IMR-90 (cell line): ENCODE measurements around the gene SETD2. TPM values are rescaled to one million over a fixed set of nuclear protein-coding genes. Genes with fewer than 3 reads are reported as not detected.
A peak's percentile ranks its signal among the peaks of the same experiment; 100 is the strongest.
"Not testable (repeated sequence)": the region's sequence is repeated elsewhere in the genome, so short reads cannot be mapped to it uniquely, and the experiment has no call there.

Experiments used
- ATAC-seq: fragments of 200-7000 bp; cut with Tn5 transposase; 2 replicates; pipeline ENCODE4 v1.9.1; 2020; ENCODE audit warnings: low read depth, mild to moderate bottlenecking, moderate library complexity
- BruUV-seq: library from RNA; stranded (reverse); fragments of 400-500 nt; replicated peaks from 2 replicates; lab custom pipeline; 2021; lab: Mats Ljungman, UMichigan
- CTCF ChIA-PET: fragments of 300-600 bp; formaldehyde crosslinking; extraction: SDS; loops from one replicate; lab custom pipeline; 2021; ENCODE audit warnings: antibody characterized with exemption; lab: Yijun Ruan, JAX
- POLR2A ChIA-PET: fragments of 300-600 bp; sonication (Branson Sonifier 250); formaldehyde crosslinking; loops from one replicate; lab custom pipeline; 2022; ENCODE audit warnings: antibody characterized with exemption; ENCODE audit not compliant: unreplicated experiment; lab: Charles Lee
- DNase-seq: peaks from one replicate; pipeline ENCODE4 v3.0.0; 2013
- H2AFZ ChIP-seq: replicated peaks from 2 replicates; pipeline ENCODE3; 2013; ENCODE audit warnings: low read length, mild to moderate bottlenecking; ENCODE audit not compliant: poor library complexity
- H2AK5ac ChIP-seq: 2 replicates; pipeline ENCODE4 v1.6.1; 2013; ENCODE audit warnings: low read depth, low read length, inconsistent platforms
- H2AK9ac ChIP-seq: replicated peaks from 2 replicates; pipeline ENCODE3; 2013; ENCODE audit warnings: mild to moderate bottlenecking, low read depth, low read length, moderate library complexity; ENCODE audit not compliant: poor library complexity
- H2BK120ac ChIP-seq: 2 replicates; pipeline ENCODE4 v1.6.1; 2013; ENCODE audit warnings: low read depth, low read length, inconsistent platforms
- H2BK15ac ChIP-seq: 3 replicates; pipeline ENCODE4 v1.6.1; 2013; ENCODE audit warnings: low read depth, low read length, inconsistent platforms
- H2BK20ac ChIP-seq: 2 replicates; pipeline ENCODE4 v1.6.1; 2013; ENCODE audit warnings: low read depth, mild to moderate bottlenecking, inconsistent platforms, low read length, moderate library complexity
- H2BK5ac ChIP-seq: 2 replicates; pipeline ENCODE4 v1.6.1; 2013; ENCODE audit warnings: mild to moderate bottlenecking, low read depth, low read length, inconsistent platforms; ENCODE audit not compliant: poor library complexity, severe bottlenecking
- H3K14ac ChIP-seq: replicated peaks from 2 replicates; pipeline ENCODE4 v1.6.1; 2013; ENCODE audit warnings: low read depth, low read length, inconsistent platforms
- H3K18ac ChIP-seq: 2 replicates; pipeline ENCODE4 v1.6.1; 2013; ENCODE audit warnings: low read depth, low read length, control low read depth
- H3K23ac ChIP-seq: 2 replicates; pipeline ENCODE4 v1.6.1; 2013; ENCODE audit warnings: low read depth, low read length, inconsistent platforms
- H3K27ac ChIP-seq: 2 replicates; pipeline ENCODE4 v1.5.1; 2013; ENCODE audit warnings: mild to moderate bottlenecking, control low read depth, low read length; ENCODE audit not compliant: insufficient read depth
- H3K27me3 ChIP-seq: 2 replicates; pipeline ENCODE4 v1.6.1; 2013; ENCODE audit warnings: low read length; ENCODE audit not compliant: control insufficient read depth, insufficient read depth
- H3K36me3 ChIP-seq: 2 replicates; pipeline ENCODE4 v1.6.1; 2013; ENCODE audit warnings: low read length, mixed read lengths; ENCODE audit not compliant: control insufficient read depth, insufficient read depth
- H3K4ac ChIP-seq: 2 replicates; pipeline ENCODE4 v1.6.1; 2013; ENCODE audit warnings: low read depth, low read length, inconsistent platforms
- H3K4me1 ChIP-seq: 2 replicates; pipeline ENCODE4 v1.6.1; 2013; ENCODE audit warnings: low read length, mixed read lengths; ENCODE audit not compliant: control insufficient read depth, insufficient read depth
- H3K4me2 ChIP-seq: 2 replicates; pipeline ENCODE4 v1.6.1; 2013; ENCODE audit warnings: low read depth, mild to moderate bottlenecking, control low read depth, low read length, moderate library complexity
- H3K4me3 ChIP-seq: 2 replicates; pipeline ENCODE4 v1.5.1; 2013; ENCODE audit warnings: low read depth, mild to moderate bottlenecking, control low read depth, low read length, moderate library complexity; ENCODE audit not compliant: insufficient read depth
- H3K56ac ChIP-seq: 2 replicates; pipeline ENCODE4 v1.6.1; 2013; ENCODE audit warnings: low read length, inconsistent platforms; ENCODE audit not compliant: insufficient read depth; ENCODE audit errors: extremely low read depth
- H3K79me1 ChIP-seq, 2 experiments: 2 replicates each; pipeline ENCODE4 v1.6.1; 2013; ENCODE audit warnings: low read length in 2 of 2, inconsistent platforms in 1 of 2, low read depth in 1 of 2
- H3K9ac ChIP-seq: 2 replicates; pipeline ENCODE4 v1.6.1; 2013; ENCODE audit warnings: low read depth, low read length, control low read depth
- H3K9me1 ChIP-seq: 2 replicates; pipeline ENCODE4 v1.6.1; 2013; ENCODE audit warnings: low read length, inconsistent platforms; ENCODE audit not compliant: insufficient read depth
- H3K9me3 ChIP-seq: 2 replicates; pipeline ENCODE4 v1.6.1; 2013; ENCODE audit warnings: low read length; ENCODE audit not compliant: control insufficient read depth, insufficient read depth
- H4K20me1 ChIP-seq: 2 replicates; pipeline ENCODE4 v1.6.1; 2013; ENCODE audit warnings: low read length, inconsistent platforms; ENCODE audit not compliant: insufficient read depth
- H4K5ac ChIP-seq: 2 replicates; pipeline ENCODE4 v1.6.1; 2013; ENCODE audit warnings: mild to moderate bottlenecking, low read depth, low read length, control low read depth
- H4K8ac ChIP-seq, 2 experiments: 2 replicates each; pipeline ENCODE4 v1.6.1; 2013; ENCODE audit warnings: low read depth in 2 of 2, low read length in 2 of 2, control low read depth in 1 of 2, inconsistent platforms in 1 of 2
- H4K91ac ChIP-seq: 2 replicates; pipeline ENCODE4 v1.6.1; 2013; ENCODE audit warnings: low read depth, low read length, inconsistent platforms; ENCODE audit not compliant: insufficient read depth
- FOS ChIP-seq: fragments of 150-350 bp; IDR thresholded peaks from 2 replicates; pipeline ENCODE4 v1.6.1; 2016; ENCODE audit warnings: low read depth, low read length
- MAFK ChIP-seq: IDR thresholded peaks from 2 replicates; pipeline ENCODE4 v1.6.1; 2012; ENCODE audit warnings: low read depth, low read length, improper control_type of control experiment
- MAZ ChIP-seq: IDR thresholded peaks from 2 replicates; pipeline ENCODE4 v1.6.1; 2012; ENCODE audit warnings: low read depth, mild to moderate bottlenecking, low read length, improper control_type of control experiment, moderate library complexity, borderline replicate concordance
- RAD21 ChIP-seq: IDR thresholded peaks from 2 replicates; pipeline ENCODE4 v1.6.1; 2012; ENCODE audit warnings: low read length, improper control_type of control experiment
- USF2 ChIP-seq: fragments of 150-350 bp; IDR thresholded peaks from 2 replicates; pipeline ENCODE4 v1.6.1; 2017; ENCODE audit warnings: mild to moderate bottlenecking, antibody characterized with exemption, low read length, low read depth
- WGBS, 2 experiments: methylation state at CpG; one replicate each; pipeline versions ENCODE4 v1.1.5 to v1.1.7; 2013; ENCODE audit warnings: missing lambda C conversion rate in 2 of 2; ENCODE audit not compliant: insufficient read length in 1 of 2; ENCODE audit errors: extremely low coverage in 2 of 2; 5-methylcytosine and 5-hydroxymethylcytosine counted together
- dilution Hi-C: fragments of 300-500 bp; cut with HindIII; formaldehyde crosslinking; loops from one replicate; pipeline ENCODE4 v1.14.3; 2018; ENCODE audit warnings: low sequenced_read_pairs; ENCODE audit not compliant: unreplicated experiment
- in situ Hi-C: fragments of 300-500 bp; cut with MboI; formaldehyde crosslinking; loops from 3 replicates; pipeline ENCODE4 v1.14.3; 2019; ENCODE audit warnings: low sequenced_read_pairs, inconsistent platforms, mixed read lengths
- intact Hi-C: fragments of 100-400 bp; cut with micrococcal nuclease; formaldehyde crosslinking; loops from 2 replicates; pipeline ENCODE4 v1.10.0; 2022
- polyA plus RNA-seq, 3 experiments: library from polyadenylated mRNA; depleted of rRNA; stranded (reverse); fragments of >200 nt; gene quantifications; 2 replicates each; pipeline ENCODE4 v1.2.3, GENCODE V29; 2012; ENCODE audit warnings: low replicate concordance in 1 of 3
- total RNA-seq: library from RNA; depleted of rRNA; stranded (reverse); fragments of >200 nt; gene quantifications from 2 replicates; pipeline ENCODE4 v1.2.3, GENCODE V29; 2012

The SETD2 gene
- total and polyA plus RNA-seq, 2 of the 4 experiments (the other 2 are of a cell fraction), result 18.3 to 20.1 TPM

DNA sequence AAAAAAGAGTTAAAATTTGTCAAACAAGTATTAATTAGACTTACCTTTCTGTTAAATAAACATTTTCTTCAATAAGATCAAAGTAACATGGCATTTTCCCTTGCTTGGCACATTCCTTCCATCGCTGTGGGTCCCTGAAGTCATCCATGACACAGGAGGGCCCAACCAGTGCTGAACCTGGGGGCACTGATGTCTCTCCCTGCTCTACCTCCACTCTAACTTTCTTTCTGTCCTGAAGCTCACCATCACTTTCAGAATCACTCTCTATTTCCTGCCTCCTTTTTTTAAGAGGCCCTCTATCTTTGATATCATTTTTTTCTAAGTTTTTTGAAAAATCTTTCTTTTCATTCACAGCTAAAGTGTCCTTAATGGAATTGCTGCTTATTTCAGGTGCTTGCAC is 43.8 kb downstream of the SETD2 start:
- POLR2A ChIA-PET, result no interaction called here
- H3K4me1 ChIP-seq, result peaks cover 5% of the 10 kb centered on the region; the same call in 1 of the 2 replicates
- H3K18ac ChIP-seq, result no peak overlapping the region
- in situ Hi-C loops, result no loop called here
- no peak overlapping the region for H2AK9ac ChIP-seq
- no peak overlapping the region for H3K56ac ChIP-seq
- H4K91ac ChIP-seq, result no peak overlapping the region
- H2BK20ac ChIP-seq, result no peak overlapping the region
- no peaks in the 10 kb centered on the region for H3K9me3 ChIP-seq
- H3K4me2 ChIP-seq, result no peak overlapping the region
- no CpG with 5 or more reads among the region's 1 CpG for WGBS, 2 experiments
- no TSS peak for BruUV-seq
- ATAC-seq (no peak), DNase-seq (no peak)
- no peak overlapping the region for H4K5ac ChIP-seq
- dilution Hi-C loops, result no loop called here
- H3K14ac ChIP-seq, result no peak overlapping the region
- intact Hi-C loops, result no loop called here
- no peak overlapping the region for H2BK120ac ChIP-seq
- peak overlapping the region; percentile 75; the same call in 1 of the 2 replicates for H3K23ac ChIP-seq
- no peak overlapping the region for H2AFZ ChIP-seq
- H2BK5ac ChIP-seq, result no peak overlapping the region
- peaks cover 16% of the 10 kb centered on the region for H3K36me3 ChIP-seq
- TF ChIP-seq MAFK (no peak), USF2 (no peak), FOS (no peak), RAD21 (no peak), MAZ (no peak)
- no peak overlapping the region for H3K4me3 ChIP-seq
- H4K20me1 ChIP-seq, result 0 out of 2 replicates have a peak, but pooled peaks cover 3% of the 10 kb centered on the region
- no peak overlapping the region for H3K27ac ChIP-seq
- H3K9ac ChIP-seq, result no peak overlapping the region
- no peak overlapping the region for H2BK15ac ChIP-seq
- H2AK5ac ChIP-seq, result no peak overlapping the region
- CTCF ChIA-PET, result no interaction called here
- no peaks in the 10 kb centered on the region for H3K27me3 ChIP-seq
- peaks cover 7% of the 10 kb centered on the region for H3K9me1 ChIP-seq
- no peak overlapping the region for H4K8ac ChIP-seq
- H3K4ac ChIP-seq, result no peak overlapping the region
- H3K79me1 ChIP-seq, result peaks cover 33 to 48% of the 10 kb centered on the region in 2 experiments

DNA sequence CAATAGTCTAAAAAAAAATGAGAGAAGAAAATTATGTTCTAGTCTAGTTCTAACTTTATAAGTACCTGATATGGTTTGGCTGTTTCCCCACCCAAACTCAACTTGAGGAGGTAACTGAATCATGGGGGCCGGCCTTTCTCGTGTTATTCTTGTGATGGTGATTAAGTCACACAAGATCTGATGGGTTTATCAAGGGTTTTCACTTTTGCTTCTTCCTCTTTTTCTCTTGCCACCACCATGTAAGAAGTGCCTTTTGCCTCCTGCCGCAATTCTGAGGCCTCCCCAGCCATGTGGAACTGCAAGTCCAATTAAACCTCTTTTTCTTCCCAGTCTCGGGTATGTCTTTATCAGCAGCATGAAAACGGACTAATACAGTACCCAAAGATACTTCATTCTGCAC is 44.5 kb downstream of the SETD2 start:
- POLR2A ChIA-PET, H3K23ac ChIP-seq, ATAC-seq, H3K27me3 ChIP-seq, H3K56ac ChIP-seq, H3K9me1 ChIP-seq, H2AK5ac ChIP-seq, H2AFZ ChIP-seq, H3K4ac ChIP-seq, H4K5ac ChIP-seq, H3K9me3 ChIP-seq, H2BK120ac ChIP-seq, H3K18ac ChIP-seq, H3K4me1 ChIP-seq, H2BK15ac ChIP-seq, H2AK9ac ChIP-seq, H2BK20ac ChIP-seq, dilution Hi-C loops, H2BK5ac ChIP-seq, H4K20me1 ChIP-seq, DNase-seq, H3K4me2 ChIP-seq, H3K4me3 ChIP-seq, H3K9ac ChIP-seq, CTCF ChIA-PET, H3K14ac ChIP-seq, in situ Hi-C loops, H3K27ac ChIP-seq, H4K8ac ChIP-seq, H4K91ac ChIP-seq, BruUV-seq: not testable (repeated sequence)
- Histone ChIP-seq H3K36me3 (peaks cover 15% of the 10 kb centered on the region), H3K79me1 (peaks cover 33 to 48% of the 10 kb centered on the region in 2 experiments)
- WGBS, 2 experiments, result 100% methylated on average over 1 of the region's 5 CpGs; no CpG with 5 or more reads in 1 of the 2 experiments
- intact Hi-C loops, result loop anchor here (5.0 kb wide), 1 partner anchor 38 kb away; no protein-coding TSS in a partner anchor
